Neuronal stem cell (in vitro differentiated cells): ENCODE results near the gene GLRA3.

Experiments used
- DNase-seq: peaks from one replicate; pipeline ENCODE4 v3.0.0-alpha.2; 2013; ENCODE audit warnings: low spot score
- H2AFZ ChIP-seq: one replicate; pipeline ENCODE4 v1.6.1; 2013; ENCODE audit warnings: mild to moderate bottlenecking, low read length, inconsistent platforms
- H2AK5ac ChIP-seq: 2 replicates; pipeline ENCODE4 v1.6.1; 2013; ENCODE audit warnings: low read depth, mild to moderate bottlenecking, inconsistent platforms, low read length, moderate library complexity, mixed read lengths
- H2BK120ac ChIP-seq: 2 replicates; pipeline ENCODE4 v1.6.1; 2013; ENCODE audit warnings: low read depth, mild to moderate bottlenecking, inconsistent platforms, low read length, moderate library complexity, mixed read lengths
- H2BK12ac ChIP-seq: one replicate; pipeline ENCODE4 v1.6.1; 2013; ENCODE audit warnings: low read length, inconsistent platforms
- H2BK15ac ChIP-seq: 2 replicates; pipeline ENCODE4 v1.6.1; 2013; ENCODE audit warnings: mild to moderate bottlenecking, low read length, inconsistent platforms, mixed read lengths
- H2BK5ac ChIP-seq: one replicate; pipeline ENCODE4 v1.6.1; 2013; ENCODE audit warnings: inconsistent platforms, mild to moderate bottlenecking, low read length, moderate library complexity
- H3K14ac ChIP-seq: one replicate; pipeline ENCODE4 v1.6.1; 2013; ENCODE audit warnings: low read length, inconsistent platforms
- H3K18ac ChIP-seq: 2 replicates; pipeline ENCODE4 v1.6.1; 2013; ENCODE audit warnings: low read length, inconsistent platforms
- H3K23ac ChIP-seq: 2 replicates; pipeline ENCODE4 v1.6.1; 2013; ENCODE audit warnings: low read depth, mild to moderate bottlenecking, mixed read lengths, low read length, inconsistent platforms; ENCODE audit not compliant: poor library complexity
- H3K27ac ChIP-seq: replicated peaks from 3 replicates; pipeline ENCODE4 v1.5.1; 2013; ENCODE audit warnings: low read length, inconsistent platforms
- H3K27me3 ChIP-seq, 3 experiments: 2 replicates each; pipeline ENCODE4 v1.6.1; 2013; ENCODE audit warnings: low read length in 3 of 3, mild to moderate bottlenecking in 2 of 3, inconsistent platforms in 1 of 3, low read depth in 1 of 3, mixed read lengths in 1 of 3, moderate library complexity in 1 of 3; ENCODE audit not compliant: control insufficient read depth in 3 of 3, insufficient read depth in 3 of 3
- H3K36me3 ChIP-seq, 2 donors: replicated peaks in 1 of 2; 2 replicates each; pipeline ENCODE4 v1.6.1; 2013; ENCODE audit warnings: low read length in 2 of 2; ENCODE audit not compliant: control insufficient read depth in 2 of 2, insufficient read depth in 2 of 2
- H3K4ac ChIP-seq: 2 replicates; pipeline ENCODE4 v1.6.1; 2013; ENCODE audit warnings: inconsistent platforms, mild to moderate bottlenecking, low read length, moderate library complexity
- H3K4me1 ChIP-seq, 2 donors: 1 replicate in 1 of 2; 2 replicates in 1 of 2; pipeline ENCODE4 v1.6.1; 2013; ENCODE audit warnings: low read length in 2 of 2, low read depth in 1 of 2; ENCODE audit not compliant: control insufficient read depth in 2 of 2, insufficient read depth in 1 of 2
- H3K4me2 ChIP-seq: one replicate; pipeline ENCODE4 v1.6.1; 2013; ENCODE audit warnings: mild to moderate bottlenecking, low read length, inconsistent platforms; ENCODE audit not compliant: insufficient read depth, poor library complexity, severe bottlenecking
- H3K4me3 ChIP-seq, 2 donors: 2 replicates each; pipeline ENCODE4 v1.5.1; 2013; ENCODE audit warnings: low read length in 2 of 2, mild to moderate bottlenecking in 2 of 2, inconsistent platforms in 1 of 2, moderate library complexity in 1 of 2
- H3K79me1 ChIP-seq: one replicate; pipeline ENCODE4 v1.6.1; 2013; ENCODE audit warnings: low read depth, mild to moderate bottlenecking, inconsistent platforms, low read length, moderate library complexity
- H3K9ac ChIP-seq: one replicate; pipeline ENCODE4 v1.6.1; 2013; ENCODE audit warnings: mild to moderate bottlenecking, low read depth, low read length, inconsistent platforms; ENCODE audit not compliant: poor library complexity
- H3K9me3 ChIP-seq, 2 donors: replicated peaks in 1 of 2; 2 replicates each; pipeline versions ENCODE3 to v1.6.1; 2013; ENCODE audit warnings: low read length in 2 of 2, mild to moderate bottlenecking in 2 of 2, inconsistent platforms in 1 of 2, low read depth in 1 of 2, mixed read lengths in 1 of 2, moderate library complexity in 1 of 2; ENCODE audit not compliant: control insufficient read depth in 2 of 2, insufficient read depth in 1 of 2
- H4K8ac ChIP-seq: one replicate; pipeline ENCODE4 v1.6.1; 2013; ENCODE audit warnings: low read depth, mild to moderate bottlenecking, inconsistent platforms, low read length, moderate library complexity
- H4K91ac ChIP-seq: one replicate; pipeline ENCODE4 v1.6.1; 2013; ENCODE audit warnings: low read length, low read depth, mild to moderate bottlenecking, inconsistent platforms; ENCODE audit not compliant: poor library complexity
- WGBS, 2 donors: extraction: QIAGEN DNeasy Blood & Tissue Kit; methylation state at CpG; one replicate each; pipeline ENCODE4 v1.1.7; 2013; ENCODE audit warnings: missing lambda C conversion rate in 2 of 2, mixed read lengths in 1 of 2; ENCODE audit not compliant: insufficient read length in 2 of 2, insufficient replicate concordance in 1 of 2; ENCODE audit errors: extremely low coverage in 2 of 2; 5-methylcytosine and 5-hydroxymethylcytosine counted together

Gene GLRA3

GRCh38 chr4:174761451-174761850 is 67.6 kb downstream of the GLRA3 start:
- Histone ChIP-seq H3K4ac (no peak overlapping the region), H3K14ac (no peak overlapping the region), H2AFZ (no peak overlapping the region), H3K27ac (no peak overlapping the region), H3K4me1 (no peaks in the 10 kb centered on the region), H3K36me3 (no peaks in the 10 kb centered on the region), H3K79me1 (no peaks in the 10 kb centered on the region), H3K4me2 (no peak overlapping the region), H2BK12ac (no peak overlapping the region), H3K23ac (no peak overlapping the region), H3K9me3 (no peaks in the 10 kb centered on the region), H2BK15ac (no peak overlapping the region), H2BK120ac (no peak overlapping the region), H3K18ac (no peak overlapping the region), H2AK5ac (no peak overlapping the region), H2BK5ac (no peak overlapping the region), H4K91ac (no peak overlapping the region), H3K9ac (no peak overlapping the region), H3K4me3 (no peak overlapping the region), H3K27me3 (no peaks in the 10 kb centered on the region), H4K8ac (no peak overlapping the region)
- no CpG with 5 or more reads among the region's 1 CpG for WGBS, 2 donors
- no peak for DNase-seq

- no peaks in the 10 kb centered on the region for H3K27me3 ChIP-seq
- DNase-seq = no peak
- H3K9me3 ChIP-seq = no peaks in the 10 kb centered on the region
- H3K27ac ChIP-seq = no peak overlapping the region
- H2AFZ ChIP-seq = no peak overlapping the region
- H4K91ac ChIP-seq = no peak overlapping the region
- no peak overlapping the region for H3K9ac ChIP-seq
- H2BK120ac ChIP-seq = no peak overlapping the region
- H4K8ac ChIP-seq = no peak overlapping the region
- H2BK12ac ChIP-seq = no peak overlapping the region
- H2BK5ac ChIP-seq = no peak overlapping the region
- H2BK15ac ChIP-seq = no peak overlapping the region
- no CpG with 5 or more reads among the region's 4 CpGs for WGBS, 2 donors
- H3K23ac ChIP-seq = no peak overlapping the region
- no peaks in the 10 kb centered on the region for H3K36me3 ChIP-seq
- no peak overlapping the region for H3K4ac ChIP-seq
- no peak overlapping the region for H3K4me3 ChIP-seq
- no peak overlapping the region for H3K18ac ChIP-seq
- H3K14ac ChIP-seq = no peak overlapping the region
- no peak overlapping the region for H3K4me2 ChIP-seq
- no peaks in the 10 kb centered on the region for H3K79me1 ChIP-seq
- no peak overlapping the region for H2AK5ac ChIP-seq
- H3K4me1 ChIP-seq = no peaks in the 10 kb centered on the region
Measured at GRCh38 chr4:174757736-174758135, 71.3 kb downstream of the GLRA3 start.

DNA sequence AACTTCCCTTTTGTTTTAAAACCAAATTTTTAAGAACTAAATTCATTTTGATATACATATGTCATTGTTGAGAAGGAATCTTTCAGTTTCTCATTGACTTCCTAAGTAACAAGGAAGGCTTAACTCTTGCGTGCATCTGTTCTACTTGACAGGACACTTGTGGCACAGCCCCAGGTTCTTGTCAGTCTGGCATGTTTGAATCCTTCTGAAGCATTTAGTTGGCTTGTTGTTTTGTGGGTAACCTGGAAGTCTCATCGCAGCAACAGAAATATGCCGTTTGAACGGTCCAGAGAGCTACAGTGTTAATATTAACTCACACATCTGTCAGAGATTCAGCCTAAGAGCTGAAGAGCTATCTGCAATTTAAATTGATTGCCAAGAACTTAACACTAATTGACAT is 76.0 kb downstream of the GLRA3 start:
- H3K27ac ChIP-seq = no peak overlapping the region
- H3K9ac ChIP-seq = no peak overlapping the region
- no peak overlapping the region for H3K4me3 ChIP-seq
- H2BK5ac ChIP-seq = no peak overlapping the region
- no peak overlapping the region for H2BK12ac ChIP-seq
- DNase-seq = no peak
- H3K36me3 ChIP-seq = no peaks in the 10 kb centered on the region
- H4K8ac ChIP-seq = no peak overlapping the region
- no peak overlapping the region for H3K4me2 ChIP-seq
- no peaks in the 10 kb centered on the region for H3K79me1 ChIP-seq
- no peak overlapping the region for H3K23ac ChIP-seq
- no peaks in the 10 kb centered on the region for H3K4me1 ChIP-seq
- no peaks in the 10 kb centered on the region for H3K9me3 ChIP-seq
- H3K27me3 ChIP-seq = no peaks in the 10 kb centered on the region
- no peak overlapping the region for H3K18ac ChIP-seq
- no peak overlapping the region for H4K91ac ChIP-seq
- H3K4ac ChIP-seq = no peak overlapping the region
- WGBS, 2 donors = no CpG with 5 or more reads among the region's 4 CpGs
- no peak overlapping the region for H2BK120ac ChIP-seq
- no peak overlapping the region for H3K14ac ChIP-seq
- H2BK15ac ChIP-seq = no peak overlapping the region
- no peak overlapping the region for H2AFZ ChIP-seq
- no peak overlapping the region for H2AK5ac ChIP-seq

- Histone ChIP-seq H2BK5ac (no peak overlapping the region), H3K18ac (no peak overlapping the region), H2BK12ac (no peak overlapping the region), H4K91ac (no peak overlapping the region), H3K4ac (no peak overlapping the region), H3K36me3 (no peaks in the 10 kb centered on the region), H4K8ac (no peak overlapping the region), H3K4me2 (no peak overlapping the region), H3K9ac (no peak overlapping the region), H3K79me1 (no peaks in the 10 kb centered on the region), H3K4me1 (no peaks in the 10 kb centered on the region), H3K4me3 (no peak overlapping the region), H2BK15ac (no peak overlapping the region), H3K27ac (no peak overlapping the region), H2BK120ac (no peak overlapping the region), H3K23ac (no peak overlapping the region), H3K27me3 (no peaks in the 10 kb centered on the region), H3K9me3 (no peaks in the 10 kb centered on the region), H3K14ac (no peak overlapping the region), H2AK5ac (no peak overlapping the region), H2AFZ (no peak overlapping the region)
- DNase-seq = no peak
- no CpG with 5 or more reads among the region's 2 CpGs for WGBS, 2 donors
Measured at GRCh38 chr4:174752026-174752425, 77.0 kb downstream of the GLRA3 start.
